Stimulated activated CD8-positive, alpha-beta memory T cell treated with anti-CD3 and anti-CD28 coated beads, Interleukin-7, amount 100 ng/mL, for 1 hour (primary cell): Measurements from ENCODE around the gene IL18RAP.

Experiments used
- DNase-seq, 2 donors: peaks; one replicate each; pipeline ENCODE4 v3.0.0-alpha.2; 2020; ENCODE audit warnings: low read depth in 2 of 2

Gene IL18RAP

DNA sequence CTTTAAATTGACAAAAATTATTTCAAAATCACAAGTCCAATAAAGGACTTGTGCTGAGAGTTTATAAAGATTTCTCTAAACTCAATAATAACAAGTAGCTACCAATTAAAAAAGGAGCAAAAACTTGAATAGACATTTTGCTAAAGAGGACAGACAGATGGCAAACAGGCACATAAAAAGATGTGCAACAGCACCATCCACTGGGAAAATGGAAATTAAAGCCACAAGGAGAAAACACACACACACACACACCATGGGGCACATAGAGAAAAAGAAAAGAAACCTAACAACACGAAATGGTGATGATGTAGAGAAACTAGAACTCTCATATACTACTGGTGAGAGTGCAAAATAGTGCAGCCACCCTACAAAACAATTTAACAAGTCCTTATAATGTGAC is 37.5 kb downstream of the IL18RAP start:
- DNase-seq: no peak

DNA sequence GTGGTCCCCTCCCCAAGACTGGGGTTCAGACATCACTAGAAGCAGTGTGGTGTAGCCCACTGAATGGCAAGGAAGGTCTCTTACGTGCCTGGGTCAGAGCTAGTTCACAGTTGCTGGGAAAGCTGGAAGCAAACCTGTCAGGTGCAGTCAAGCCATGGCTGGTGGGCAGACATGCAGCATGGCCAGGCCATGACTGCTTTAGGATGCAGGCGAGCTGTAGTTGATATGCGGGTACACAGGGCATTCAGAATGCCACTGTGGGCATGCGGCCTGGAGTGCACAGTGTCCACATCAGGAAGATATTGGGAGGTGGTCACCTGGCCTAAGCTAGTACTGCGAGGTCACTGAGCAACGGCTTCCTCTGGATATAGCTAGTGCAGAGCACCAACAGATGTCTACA is 38.2 kb downstream of the IL18RAP start:
- no peak for DNase-seq

DNA sequence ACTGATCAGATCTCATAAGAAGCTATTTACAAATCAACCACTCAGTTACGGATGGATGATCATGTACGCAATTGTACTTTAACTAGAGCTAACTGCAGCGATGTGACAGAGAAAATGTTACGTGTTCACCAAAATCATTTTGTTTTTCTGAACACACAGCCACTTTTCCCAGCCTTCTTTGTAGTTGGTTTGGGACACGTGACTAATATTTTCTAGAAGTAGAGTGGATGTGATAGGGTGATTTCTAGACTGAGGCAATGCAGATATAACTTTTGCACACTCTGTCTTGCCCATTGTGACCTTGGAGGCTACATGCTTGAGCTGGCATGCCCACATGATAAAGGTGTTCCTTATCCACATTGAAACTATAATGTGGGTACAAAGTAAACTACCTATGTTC is 40.2 kb downstream of the IL18RAP start:
- DNase-seq: no peak

DNA sequence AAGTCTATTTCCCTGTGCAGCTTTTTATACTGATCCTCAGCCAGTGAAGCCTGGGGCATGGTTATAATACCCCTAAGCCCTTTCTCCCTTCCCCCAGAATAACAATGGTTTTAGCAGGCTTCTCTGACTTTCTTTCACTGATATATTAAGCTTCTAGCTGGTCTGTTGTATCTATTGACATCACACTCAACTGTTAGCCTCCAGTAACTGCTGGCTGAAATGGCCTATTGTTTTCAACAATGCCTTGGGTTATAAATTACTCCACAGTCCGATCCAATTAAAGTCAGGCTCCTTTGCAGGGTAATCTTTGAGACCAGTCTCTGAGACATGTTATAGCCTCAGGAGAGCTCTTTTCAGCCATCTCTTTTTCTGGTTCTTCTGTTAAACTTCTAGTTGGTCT is 47.2 kb downstream of the IL18RAP start:
- no peak for DNase-seq

DNA sequence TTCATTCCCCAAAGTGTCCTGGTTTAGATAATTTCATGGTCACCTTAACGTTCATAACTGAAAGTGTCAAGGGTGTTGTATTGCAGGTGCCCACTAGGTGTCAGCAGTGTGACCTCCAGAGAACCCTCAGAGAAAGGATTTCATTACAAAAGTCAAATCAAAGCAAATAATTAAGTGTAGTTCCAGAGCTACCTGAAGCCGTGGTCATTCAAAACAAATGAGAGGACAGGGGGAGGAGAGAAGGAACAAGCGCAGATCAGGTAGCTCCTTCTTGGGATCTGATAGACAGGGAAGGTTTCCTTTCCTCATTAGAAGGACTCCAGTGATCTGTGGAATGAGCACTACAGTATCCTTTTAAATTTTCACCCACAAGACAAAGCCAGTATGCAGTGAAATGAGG is 50.1 kb downstream of the IL18RAP start, which contains the start of gene SLC9A4:
Gene SLC9A4, plus strand, starts transcription at position 207 of the 400 bp plus-strand sequence. CDS start 534 bp downstream, outside the sequence.
- peak in 1 of 2 donors; percentile 33 for DNase-seq

DNA sequence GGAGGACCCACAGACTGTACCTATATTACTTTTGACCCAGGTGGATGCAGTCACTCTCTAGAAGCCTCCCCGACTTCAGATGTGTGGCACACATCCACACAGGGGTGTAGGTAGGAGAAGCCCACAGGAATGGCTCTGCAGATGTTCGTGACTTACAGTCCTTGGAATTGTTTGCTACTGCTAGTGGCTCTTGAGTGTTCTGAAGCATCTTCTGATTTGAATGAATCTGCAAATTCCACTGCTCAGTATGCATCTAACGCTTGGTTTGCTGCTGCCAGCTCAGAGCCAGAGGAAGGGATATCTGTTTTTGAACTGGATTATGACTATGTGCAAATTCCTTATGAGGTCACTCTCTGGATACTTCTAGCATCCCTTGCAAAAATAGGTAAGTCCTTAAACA is 50.7 kb downstream of the IL18RAP start:
- no peak for DNase-seq

DNA sequence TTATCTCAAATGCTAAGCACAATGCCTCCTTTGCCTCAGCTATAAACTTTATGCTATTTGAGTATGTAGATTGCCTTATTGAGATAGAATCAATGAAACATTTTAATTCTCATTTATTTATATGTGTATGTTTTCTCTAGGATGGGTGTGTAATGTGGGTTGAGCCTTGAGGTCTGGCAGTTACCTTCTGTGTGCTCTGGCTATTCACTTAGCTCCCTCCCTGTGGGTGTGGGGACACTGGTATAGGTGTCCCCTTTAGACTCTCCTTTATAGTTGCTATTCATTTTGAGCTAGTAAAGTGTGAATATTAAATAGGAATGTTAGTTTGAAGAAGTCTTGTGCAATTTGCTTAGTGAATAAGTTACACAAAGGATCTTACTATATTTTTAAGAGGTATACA is 51.8 kb downstream of the IL18RAP start:
- no peak for DNase-seq

DNA sequence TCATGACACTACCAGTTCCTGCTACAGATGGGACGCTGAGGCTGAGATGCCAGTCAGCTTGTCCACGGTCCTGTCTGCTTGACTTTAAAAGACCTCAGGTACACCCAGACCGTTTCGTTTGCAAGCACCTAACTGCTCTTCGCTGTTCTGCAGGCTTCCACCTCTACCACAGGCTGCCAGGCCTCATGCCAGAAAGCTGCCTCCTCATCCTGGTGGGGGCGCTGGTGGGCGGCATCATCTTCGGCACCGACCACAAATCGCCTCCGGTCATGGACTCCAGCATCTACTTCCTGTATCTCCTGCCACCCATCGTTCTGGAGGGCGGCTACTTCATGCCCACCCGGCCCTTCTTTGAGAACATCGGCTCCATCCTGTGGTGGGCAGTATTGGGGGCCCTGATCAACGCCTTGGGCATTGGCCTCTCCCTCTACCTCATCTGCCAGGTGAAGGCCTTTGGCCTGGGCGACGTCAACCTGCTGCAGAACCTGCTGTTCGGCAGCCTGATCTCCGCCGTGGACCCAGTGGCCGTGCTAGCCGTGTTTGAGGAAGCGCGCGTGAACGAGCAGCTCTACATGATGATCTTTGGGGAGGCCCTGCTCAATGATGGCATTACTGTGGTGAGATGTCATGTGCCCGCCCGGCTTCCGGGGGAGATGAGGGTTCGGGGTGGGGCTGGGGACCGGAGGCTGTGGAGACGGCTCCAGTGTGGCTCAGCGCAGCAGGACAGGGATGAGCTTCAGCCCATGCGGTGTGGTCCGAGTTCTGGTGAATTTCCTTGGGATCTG is 55.9 kb downstream of the IL18RAP start:
- no peak for DNase-seq

DNA sequence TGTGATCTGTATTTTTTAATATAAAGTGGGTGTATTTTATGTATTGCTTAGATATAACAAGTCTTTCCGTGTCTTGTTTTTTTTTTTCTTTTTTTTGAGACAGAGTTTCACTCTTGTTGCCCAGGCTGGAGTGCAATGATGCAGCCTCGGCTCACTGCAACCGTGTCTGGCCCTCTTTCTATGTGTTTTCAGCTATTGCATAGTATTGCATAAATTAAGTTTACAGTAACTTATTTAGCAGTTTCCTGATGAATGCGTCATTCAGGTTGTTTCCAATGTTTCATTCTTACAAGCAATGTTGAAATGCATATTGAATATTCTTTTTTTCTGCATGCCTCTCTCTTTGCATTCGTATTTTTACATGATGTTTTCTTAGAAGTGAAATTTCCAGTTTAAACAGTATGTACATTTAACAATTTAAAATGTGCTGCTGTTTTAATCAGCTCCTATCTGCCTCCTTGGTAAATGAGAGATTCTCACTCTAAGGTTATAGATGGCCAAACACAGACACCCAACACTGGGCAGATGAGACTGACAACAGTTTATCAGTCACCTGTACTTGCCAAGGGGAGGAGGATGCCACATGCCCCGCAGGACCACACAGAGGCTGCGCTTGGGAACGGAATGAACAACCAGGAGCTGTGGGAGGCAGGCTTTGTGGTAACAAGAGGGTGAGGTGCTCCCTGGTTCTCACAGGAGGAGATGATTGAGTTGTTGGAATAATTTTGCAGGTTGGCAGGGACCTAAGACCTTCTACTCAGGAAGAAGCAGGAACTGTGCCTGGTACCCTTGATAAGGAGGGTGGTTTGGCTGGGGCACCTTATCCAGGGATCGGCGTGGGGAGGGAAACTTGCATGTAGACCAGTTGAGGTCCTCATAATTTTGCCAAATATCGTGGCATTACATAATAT is 57.6 kb downstream of the IL18RAP start:
- no peak for DNase-seq

DNA sequence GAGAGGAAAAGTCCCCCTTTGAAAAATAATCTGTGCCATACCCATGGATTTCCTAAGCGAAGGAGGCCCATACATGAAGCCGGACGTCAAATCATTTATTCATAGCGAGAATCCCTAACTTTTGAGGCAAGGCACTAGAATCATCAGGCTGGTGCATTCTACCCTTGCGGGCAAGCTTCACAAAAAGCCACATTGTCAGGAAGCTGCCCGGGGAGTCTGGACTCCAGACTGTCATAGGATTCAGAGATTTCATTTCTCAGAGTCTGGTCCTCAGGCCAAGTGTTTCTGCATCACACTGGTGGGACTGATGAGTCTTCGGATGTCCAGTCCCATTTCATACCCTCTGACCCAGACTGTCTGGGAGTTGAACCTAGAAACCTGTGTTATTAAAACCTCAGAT is 59.0 kb downstream of the IL18RAP start:
- DNase-seq: no peak

DNA sequence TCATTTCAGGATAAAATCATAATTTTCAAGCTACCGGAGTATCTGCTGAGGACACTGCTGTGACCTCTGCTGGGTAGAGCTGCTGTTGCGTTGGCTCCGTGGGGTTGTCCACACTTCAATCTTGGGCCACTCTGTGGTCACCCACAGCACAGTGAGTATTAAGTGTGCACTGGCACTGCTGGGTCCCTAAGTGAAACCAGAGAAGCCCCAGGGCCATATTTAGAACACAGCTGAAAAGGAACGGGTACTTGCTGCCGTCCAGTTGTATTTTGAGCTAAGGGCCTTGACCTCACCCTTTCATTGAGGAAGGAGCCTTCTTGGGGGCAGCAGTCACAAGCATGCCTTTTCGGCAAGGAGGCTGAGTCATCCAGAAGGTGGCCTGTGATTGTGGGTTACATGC is 60.1 kb downstream of the IL18RAP start:
- DNase-seq: no peak

DNA sequence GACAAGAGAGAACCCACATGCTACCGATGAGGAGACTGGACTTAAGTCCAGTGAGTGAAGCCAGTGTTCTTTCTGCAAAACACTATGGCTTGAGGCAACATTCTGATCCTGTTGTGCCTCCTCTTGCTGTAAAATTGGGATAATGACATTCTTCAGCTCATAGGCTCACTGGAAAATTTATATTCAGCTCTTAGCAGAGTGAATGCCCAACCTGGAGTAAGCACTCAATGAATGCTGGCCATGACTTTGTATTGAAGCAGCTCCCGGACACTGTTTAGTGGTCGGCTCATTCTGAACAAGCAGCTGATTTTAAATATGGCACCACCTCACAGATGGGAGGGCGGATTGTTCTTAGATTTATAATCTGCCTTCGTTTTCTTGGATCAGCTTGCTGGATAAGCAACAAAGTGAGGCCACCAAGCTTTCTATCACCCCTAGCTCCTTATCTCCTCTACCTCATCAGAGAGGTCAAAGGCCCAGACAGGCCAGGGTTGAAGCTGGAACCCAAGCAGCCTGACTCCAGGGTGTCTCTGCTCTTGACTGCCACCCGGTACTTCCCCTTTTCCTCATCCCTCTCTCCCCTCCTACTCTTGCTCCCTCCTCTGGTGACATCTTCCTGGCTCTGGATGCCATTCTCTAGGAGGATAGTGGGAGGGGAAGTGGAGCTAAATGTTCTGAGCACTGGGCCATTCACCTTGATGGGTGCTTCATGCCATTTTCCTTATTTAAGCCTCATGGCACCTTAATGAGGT is 61.5 kb downstream of the IL18RAP start:
- no peak for DNase-seq

DNA sequence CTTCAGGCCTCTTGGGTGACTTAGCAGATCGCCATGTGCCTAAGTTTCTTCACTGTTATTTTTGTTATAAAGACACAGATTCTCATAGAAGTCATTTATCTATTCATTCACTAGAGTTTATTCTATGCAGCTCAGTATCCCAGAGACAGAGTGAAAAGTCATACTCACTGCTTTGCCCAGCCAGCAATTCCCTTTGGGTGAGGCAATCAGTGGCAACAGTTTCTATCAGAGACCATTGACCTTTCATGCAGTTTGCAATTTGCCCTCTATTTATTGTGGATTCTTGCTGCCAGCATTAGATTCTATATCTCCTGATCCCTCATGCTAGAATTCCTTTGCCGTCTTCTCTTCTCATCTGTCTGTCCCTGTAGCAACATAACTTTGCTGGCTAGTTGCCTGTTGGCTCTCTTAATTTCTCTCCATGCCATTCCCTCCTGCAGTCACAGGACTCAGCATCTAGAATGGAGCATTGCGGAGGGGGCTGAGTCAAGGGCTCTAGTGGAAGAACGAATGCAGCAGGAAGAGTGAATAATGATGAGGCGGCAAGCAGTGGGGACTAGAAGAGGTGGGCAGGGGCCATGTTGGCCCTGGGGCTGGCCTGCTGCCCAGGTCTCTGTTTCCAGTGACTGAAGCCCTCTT is 62.3 kb downstream of the IL18RAP start:
- DNase-seq: no peak

DNA sequence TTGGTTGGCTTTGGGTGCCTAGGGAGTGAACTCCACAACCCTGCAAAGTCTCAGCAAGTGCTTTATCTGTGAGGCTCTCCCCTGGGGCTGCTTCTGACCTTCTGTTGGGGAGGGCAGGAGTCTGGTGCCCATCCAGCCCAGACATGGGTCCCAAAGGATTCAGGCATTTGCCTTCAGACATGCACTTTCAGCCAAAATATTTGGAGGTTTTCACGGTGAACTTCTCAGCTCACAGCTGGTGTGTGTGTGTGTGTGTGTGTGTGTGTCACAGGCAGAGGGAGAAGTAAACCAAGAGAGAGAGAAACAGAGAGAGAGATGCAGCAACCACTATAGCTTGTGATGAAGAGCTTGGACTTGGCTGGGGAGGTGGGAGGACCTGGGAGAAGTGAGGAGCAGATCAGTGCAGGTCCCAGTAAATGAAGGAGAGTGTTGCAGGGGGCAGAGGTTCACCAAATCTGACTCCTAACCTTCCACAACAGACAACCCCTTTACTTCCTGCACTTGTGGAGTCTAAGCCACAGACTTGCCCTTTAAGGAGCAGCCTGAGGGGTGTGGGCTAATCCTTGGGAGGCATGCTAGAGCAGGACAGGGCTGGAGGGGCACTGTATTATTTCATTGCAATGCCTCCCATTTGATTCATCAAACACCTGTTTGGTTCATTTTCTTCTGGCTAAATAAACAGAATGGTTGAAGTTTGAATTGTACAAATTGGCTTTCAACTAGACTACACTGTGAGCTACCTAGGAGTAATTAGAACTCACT is 64.2 kb downstream of the IL18RAP start:
- DNase-seq: no peak

DNA sequence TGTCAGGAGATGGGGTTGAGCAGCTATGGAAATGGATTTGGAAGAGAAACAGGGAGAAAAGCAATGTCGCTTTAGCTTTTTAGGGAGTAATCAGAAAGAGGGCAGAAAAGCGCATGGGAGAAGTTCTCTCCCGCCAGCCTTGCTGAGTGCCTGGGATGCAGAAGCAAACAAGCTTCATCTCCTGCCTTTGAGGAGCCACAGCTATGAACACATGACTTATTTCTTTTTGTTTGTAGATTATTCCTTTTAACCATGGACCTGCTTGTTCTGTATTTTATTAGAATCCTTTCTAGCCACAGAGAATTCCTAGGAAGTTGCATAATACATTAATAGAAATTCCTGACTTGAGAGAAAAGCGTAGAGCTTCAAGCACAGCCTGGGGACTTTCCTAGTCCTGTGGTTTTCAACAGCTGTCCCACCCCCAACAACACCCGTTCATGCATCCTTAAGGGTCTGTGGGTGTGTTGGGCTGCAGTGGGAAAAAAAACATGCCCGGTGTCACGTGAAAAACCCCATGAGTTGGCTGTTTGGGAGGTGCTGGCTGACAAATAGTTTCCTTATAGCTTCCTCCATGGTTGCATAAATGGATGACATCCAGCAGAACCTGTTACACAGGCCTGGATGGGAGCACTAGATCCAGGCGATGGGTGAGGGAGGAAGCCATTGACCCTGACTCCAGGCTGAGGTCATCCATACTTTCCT is 65.0 kb downstream of the IL18RAP start:
- no peak for DNase-seq

DNA sequence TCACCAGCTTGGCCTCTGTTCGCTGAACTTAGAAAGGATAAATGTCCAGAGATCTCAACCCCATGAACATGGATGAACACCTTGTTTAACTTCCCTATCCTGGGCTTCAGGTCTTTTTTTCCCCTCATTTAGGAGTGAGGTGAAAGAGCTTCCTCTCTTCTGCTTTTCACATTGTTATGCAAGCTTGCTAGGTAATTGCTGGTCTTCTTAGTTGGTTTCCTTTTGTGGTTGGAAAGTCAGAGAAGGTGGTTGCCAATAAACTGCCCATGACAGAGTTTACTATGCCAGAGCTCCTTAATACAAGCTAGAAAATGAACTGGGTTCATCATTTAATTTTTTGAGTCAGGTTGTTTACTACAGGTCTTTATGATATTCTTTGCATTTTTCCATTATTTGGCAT is 66.7 kb downstream of the IL18RAP start:
- no peak for DNase-seq

DNA sequence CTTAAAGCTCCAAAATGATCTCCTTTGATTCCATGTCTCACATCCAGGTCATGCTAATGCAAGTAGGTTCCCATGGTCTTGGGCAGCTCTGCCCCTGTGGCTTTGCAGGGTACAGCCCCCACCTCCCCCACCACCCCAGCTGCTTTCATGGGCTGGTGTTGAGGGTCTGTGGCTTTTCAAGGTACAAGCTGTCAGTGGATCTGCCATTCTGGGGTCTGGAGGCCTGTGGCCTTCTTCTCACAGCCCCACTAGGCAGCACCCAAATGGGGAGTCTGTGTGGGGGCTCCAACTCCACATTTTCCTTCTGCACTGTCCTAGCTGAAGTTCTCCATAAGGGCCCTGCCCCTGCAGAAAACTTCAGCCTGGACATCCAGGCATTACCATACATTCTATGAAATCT is 69.0 kb downstream of the IL18RAP start:
- no peak for DNase-seq

DNA sequence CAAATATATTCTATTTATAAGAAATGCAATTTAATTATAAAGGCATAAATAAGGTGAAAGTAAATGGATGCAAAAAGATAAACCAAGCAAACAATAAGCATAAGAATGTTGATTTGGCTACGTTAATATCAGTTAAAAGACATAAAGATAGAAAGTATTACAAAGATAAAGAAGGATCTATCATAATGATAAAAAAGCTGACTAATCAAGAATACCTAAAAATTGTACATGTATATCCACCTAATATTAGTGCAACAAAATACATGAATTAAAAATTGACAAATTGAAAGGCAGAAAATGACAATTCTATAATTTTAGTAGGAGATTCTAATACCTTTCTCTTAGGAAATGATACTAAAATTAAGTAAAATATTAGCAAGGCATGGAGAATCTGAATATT is 71.6 kb downstream of the IL18RAP start:
- DNase-seq: no peak

DNA sequence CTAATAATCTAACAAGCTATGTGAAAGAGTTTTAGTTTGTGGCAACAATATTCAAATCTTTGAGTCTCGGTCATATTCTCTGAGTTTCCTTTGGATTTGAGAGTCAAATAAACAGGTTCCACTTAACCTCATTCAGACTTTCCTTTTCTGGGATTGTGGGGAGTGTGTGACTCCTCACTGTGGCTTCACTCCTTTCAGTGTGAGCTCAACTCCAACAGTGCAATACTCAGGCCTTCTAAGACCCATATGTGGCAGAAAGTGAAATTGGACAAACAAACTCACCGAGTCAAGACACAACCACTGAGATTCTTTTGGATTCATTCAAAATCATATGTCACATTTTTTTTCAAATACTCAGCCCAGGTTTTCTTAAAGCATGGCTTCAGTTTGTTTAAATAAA is 75.5 kb downstream of the IL18RAP start:
- DNase-seq: no peak

DNA sequence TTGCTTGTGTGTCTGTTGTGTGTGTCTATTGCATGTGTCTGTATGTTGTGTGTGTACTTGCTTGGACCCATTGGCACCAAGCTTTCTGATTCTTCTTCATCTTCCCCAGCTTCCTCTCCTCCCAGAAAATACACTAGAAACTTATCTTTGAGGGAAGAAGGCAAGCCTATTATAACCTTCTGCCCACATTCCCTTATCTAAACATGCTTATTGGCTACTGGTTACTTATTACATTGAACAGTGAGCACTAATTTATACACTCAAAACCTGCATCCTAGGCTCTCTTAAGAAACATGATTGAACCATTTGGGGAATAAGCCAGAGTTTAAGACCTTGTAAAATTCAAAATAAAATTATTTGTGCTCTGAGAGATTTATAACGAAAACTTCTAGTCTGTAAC is 76.6 kb downstream of the IL18RAP start:
- no peak for DNase-seq
